Loucy (cell line): Measurements from ENCODE around the gene POTEH.
"Not testable (repeated sequence)": the region's sequence is repeated elsewhere in the genome, so short reads cannot be mapped to it uniquely, and the experiment has no call there.

Source experiments
- H2AFZ ChIP-seq: fragments of 200-600 bp; sonication (generic); 2 replicates; pipeline ENCODE4 v1.6.0; 2016; ENCODE audit warnings: antibody characterized with exemption, mild to moderate bottlenecking, low read length, moderate library complexity
- H3F3A ChIP-seq: fragments of 200-600 bp; 2 replicates; pipeline ENCODE4 v1.6.0; 2016; ENCODE audit warnings: antibody characterized with exemption, low read depth, mild to moderate bottlenecking
- H3K27me3 ChIP-seq: fragments of 200-600 bp; sonication (generic); 2 replicates; pipeline ENCODE4 v1.6.1; 2014; ENCODE audit warnings: low read length, mild to moderate bottlenecking; ENCODE audit not compliant: insufficient read depth, poor library complexity, severe bottlenecking
- H3K36me3 ChIP-seq: fragments of 200-600 bp; sonication (generic); 2 replicates; pipeline ENCODE4 v1.6.1; 2016; ENCODE audit warnings: low read length; ENCODE audit not compliant: insufficient read depth
- H3K4me1 ChIP-seq: fragments of 200-600 bp; sonication (generic); 2 replicates; pipeline ENCODE4 v1.5.1; 2014; ENCODE audit warnings: low read length, mild to moderate bottlenecking; ENCODE audit not compliant: insufficient read depth, poor library complexity, severe bottlenecking
- H3K4me2 ChIP-seq: fragments of 200-600 bp; sonication (generic); 2 replicates; pipeline ENCODE4 v1.6.0; 2014; ENCODE audit warnings: antibody characterized with exemption, low read length, low read depth, mild to moderate bottlenecking; ENCODE audit not compliant: poor library complexity, severe bottlenecking
- H3K4me3 ChIP-seq: fragments of 200-600 bp; sonication (generic); 2 replicates; pipeline ENCODE4 v1.5.1; 2014; ENCODE audit warnings: low read length, mild to moderate bottlenecking, mixed read lengths; ENCODE audit not compliant: poor library complexity, severe bottlenecking
- H3K79me2 ChIP-seq: fragments of 200-600 bp; sonication (generic); 2 replicates; pipeline ENCODE4 v1.6.1; 2014; ENCODE audit warnings: low read length; ENCODE audit not compliant: insufficient read depth
- H3K9ac ChIP-seq: fragments of 200-600 bp; sonication (generic); 2 replicates; pipeline ENCODE4 v1.6.0; 2014; ENCODE audit warnings: mild to moderate bottlenecking, low read depth, low read length, moderate library complexity; ENCODE audit not compliant: poor library complexity, severe bottlenecking
- H3K9me2 ChIP-seq: fragments of 200-600 bp; sonication (generic); replicated peaks from 2 replicates; pipeline ENCODE4 v1.6.1; 2016; ENCODE audit warnings: low read depth, low read length, mixed read lengths
- H3K9me3 ChIP-seq: fragments of 200-600 bp; sonication (generic); 2 replicates; pipeline ENCODE4 v1.6.1; 2014; ENCODE audit warnings: mild to moderate bottlenecking, antibody characterized with exemption, low read length, low read depth; ENCODE audit not compliant: insufficient read depth
- H4K20me1 ChIP-seq: fragments of 200-600 bp; sonication (generic); 2 replicates; pipeline ENCODE4 v1.6.0; 2014; ENCODE audit warnings: antibody characterized with exemption, low read length, mild to moderate bottlenecking; ENCODE audit not compliant: insufficient read depth, poor library complexity, severe bottlenecking

The POTEH gene

DNA sequence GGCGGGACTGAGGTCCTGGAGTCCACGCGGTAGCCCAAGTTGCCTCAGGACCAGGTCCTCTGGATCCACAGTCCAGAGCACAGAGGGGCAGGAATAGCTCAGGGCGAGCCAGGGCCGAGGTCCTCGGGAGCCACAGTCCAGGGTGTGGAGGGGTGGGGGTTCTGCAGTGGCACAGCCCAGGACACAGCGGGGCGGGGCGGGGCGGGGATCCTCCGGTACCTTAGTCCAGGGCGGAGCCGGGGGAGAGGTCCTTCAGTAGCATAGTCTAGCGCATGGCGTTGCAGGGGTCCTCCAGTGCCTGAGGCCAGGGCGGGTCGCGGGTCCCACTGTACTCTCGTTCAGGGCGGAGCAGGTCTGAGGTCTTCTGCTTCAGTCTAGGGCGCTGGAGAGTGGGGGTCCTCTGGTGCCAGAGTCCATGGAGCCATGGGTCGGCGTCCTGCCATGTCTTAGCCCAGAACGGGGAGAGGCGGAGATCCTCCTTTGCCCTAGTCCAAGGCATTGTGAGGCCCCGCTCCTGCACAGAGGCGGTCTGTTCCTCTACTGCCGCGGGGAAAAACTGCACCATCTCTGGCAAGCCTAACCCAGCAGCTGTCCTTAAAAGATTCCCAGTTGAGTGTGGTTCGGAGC, 71.4 kb downstream of the POTEH start:
- not testable (repeated sequence) for H3K4me2 ChIP-seq, H3K9ac ChIP-seq, H3K4me1 ChIP-seq, H3K9me2 ChIP-seq, H3K4me3 ChIP-seq, H2AFZ ChIP-seq, H4K20me1 ChIP-seq, H3K79me2 ChIP-seq, H3K27me3 ChIP-seq, H3K36me3 ChIP-seq, H3F3A ChIP-seq, H3K9me3 ChIP-seq

GRCh38 chr22:15763559-15763958, 73.7 kb downstream of the POTEH start:
- not testable (repeated sequence) for H3K9me3 ChIP-seq, H3K9ac ChIP-seq, H2AFZ ChIP-seq, H3K27me3 ChIP-seq, H3K4me3 ChIP-seq, H3K9me2 ChIP-seq, H3F3A ChIP-seq, H3K4me2 ChIP-seq, H3K4me1 ChIP-seq, H3K36me3 ChIP-seq, H3K79me2 ChIP-seq, H4K20me1 ChIP-seq
